ENCODE data around the gene POLR3E. TPM values are rescaled to one million over a fixed set of nuclear protein-coding genes. Genes with fewer than 3 reads are reported as not detected.
"Not testable (repeated sequence)": the region's sequence is repeated elsewhere in the genome, so short reads cannot be mapped to it uniquely, and the experiment has no call there.

Gene POLR3E
- total RNA-seq, 1 donor: 19.2 TPM

- H3K27ac ChIP-seq (ENCODE audit: low read depth, low read length): no peak overlapping the region
- H3K79me2 ChIP-seq (ENCODE audit: insufficient read depth, low read length): peaks cover 45% of the 10 kb centered on the region
- no peak overlapping the region for H3K4me3 ChIP-seq (ENCODE audit: insufficient read depth, low read length)
- H3K4me1 ChIP-seq (ENCODE audit: insufficient read depth, low read length): peaks cover 5% of the 10 kb centered on the region
- peak; percentile 94 for DNase-seq (ENCODE audit: insufficient read length, low spot score, missing footprints)
- no peaks in the 10 kb centered on the region for H3K27me3 ChIP-seq (ENCODE audit: insufficient read depth, low read length)
- peaks cover 46% of the 10 kb centered on the region for H4K20me1 ChIP-seq (ENCODE audit: insufficient read depth, low read length)
- no peaks in the 10 kb centered on the region for H3K9me3 ChIP-seq (ENCODE audit: low read depth, low read length)
- H3K4me2 ChIP-seq (ENCODE audit: insufficient read depth, low read length): no peak overlapping the region
- no peak overlapping the region for H2AFZ ChIP-seq (ENCODE audit: low read length)
- TF ChIP-seq CTCF (IDR thresholded peaks at IDR 0.05; ENCODE audit: extremely low read depth, low read depth, low read length): peak; percentile 84
- H3K36me3 ChIP-seq (ENCODE audit: insufficient read depth, low read length): peaks cover 22% of the 10 kb centered on the region
These were observed 3.3 kb downstream of the POLR3E start for GRCh38 chr16:22300427-22301071.

- Histone ChIP-seq H3K36me3 (ENCODE audit: insufficient read depth, low read length) (peaks cover 25% of the 10 kb centered on the region), H4K20me1 (ENCODE audit: insufficient read depth, low read length) (peaks cover 46% of the 10 kb centered on the region), H3K79me2 (ENCODE audit: insufficient read depth, low read length) (peaks cover 45% of the 10 kb centered on the region)
- not testable (repeated sequence) for H3K9me3 ChIP-seq (ENCODE audit: low read depth, low read length); H3K4me3 ChIP-seq (ENCODE audit: insufficient read depth, low read length); DNase-seq (ENCODE audit: insufficient read length, low spot score, missing footprints); H3K27me3 ChIP-seq (ENCODE audit: insufficient read depth, low read length); H3K4me2 ChIP-seq (ENCODE audit: insufficient read depth, low read length); H3K4me1 ChIP-seq (ENCODE audit: insufficient read depth, low read length); H3K27ac ChIP-seq (ENCODE audit: low read depth, low read length); H2AFZ ChIP-seq (ENCODE audit: low read length)
These were observed 4.2 kb downstream of the POLR3E start for GRCh38 chr16:22301423-22301822.

- H2AFZ ChIP-seq (ENCODE audit: low read length): no peak overlapping the region
These were observed 5.7 kb downstream of the POLR3E start for GRCh38 chr16:22302776-22303363.

GRCh38 chr16:22304411-22304810 is 7.2 kb downstream of the POLR3E start:
- H3K9me3 ChIP-seq (ENCODE audit: low read depth, low read length): no peaks in the 10 kb centered on the region
- H3K27ac ChIP-seq (ENCODE audit: low read depth, low read length): no peak overlapping the region
- DNase-seq (ENCODE audit: insufficient read length, low spot score, missing footprints): peak; percentile 8
- H3K27me3 ChIP-seq (ENCODE audit: insufficient read depth, low read length): no peaks in the 10 kb centered on the region
- H3K4me1 ChIP-seq (ENCODE audit: insufficient read depth, low read length): peaks cover 3% of the 10 kb centered on the region
- H2AFZ ChIP-seq (ENCODE audit: low read length): no peak overlapping the region
- peaks cover 42% of the 10 kb centered on the region for H3K79me2 ChIP-seq (ENCODE audit: insufficient read depth, low read length)
- H3K4me3 ChIP-seq (ENCODE audit: insufficient read depth, low read length): no peak overlapping the region
- peaks cover 32% of the 10 kb centered on the region for H4K20me1 ChIP-seq (ENCODE audit: insufficient read depth, low read length)
- peaks cover 38% of the 10 kb centered on the region for H3K36me3 ChIP-seq (ENCODE audit: insufficient read depth, low read length)
- TF ChIP-seq CTCF (IDR thresholded peaks at IDR 0.05; ENCODE audit: extremely low read depth, low read depth, low read length): no peak
- H3K4me2 ChIP-seq (ENCODE audit: insufficient read depth, low read length): no peak overlapping the region

More at GRCh38 chr16:22302776-22303363, 5.7 kb downstream of the POLR3E start:
- Histone ChIP-seq H3K4me2 (ENCODE audit: insufficient read depth, low read length) (no peak overlapping the region), H3K9me3 (ENCODE audit: low read depth, low read length) (no peaks in the 10 kb centered on the region), H3K79me2 (ENCODE audit: insufficient read depth, low read length) (peaks cover 45% of the 10 kb centered on the region), H4K20me1 (ENCODE audit: insufficient read depth, low read length) (peaks cover 41% of the 10 kb centered on the region), H3K27ac (ENCODE audit: low read depth, low read length) (no peak overlapping the region), H3K36me3 (ENCODE audit: insufficient read depth, low read length) (peaks cover 29% of the 10 kb centered on the region), H3K27me3 (ENCODE audit: insufficient read depth, low read length) (no peaks in the 10 kb centered on the region), H3K4me1 (ENCODE audit: insufficient read depth, low read length) (peaks cover 3% of the 10 kb centered on the region), H3K4me3 (ENCODE audit: insufficient read depth, low read length) (no peak overlapping the region)
- TF ChIP-seq CTCF (IDR thresholded peaks at IDR 0.05; ENCODE audit: extremely low read depth, low read depth, low read length): no peak
- DNase-seq (ENCODE audit: insufficient read length, low spot score, missing footprints): peak; percentile 25

Data from osteoblast (primary cell).